ENCODE measurements around the gene MAP3K7. TPM values are rescaled to one million over a fixed set of nuclear protein-coding genes. Genes with fewer than 3 reads are reported as not detected.

Gene MAP3K7
- total and polyA plus RNA-seq, 2 of the 8 experiments (the other 6 are each of a cell fraction or from before 2014, with no cell fraction given), result 27.3 to 34.8 TPM

DNA sequence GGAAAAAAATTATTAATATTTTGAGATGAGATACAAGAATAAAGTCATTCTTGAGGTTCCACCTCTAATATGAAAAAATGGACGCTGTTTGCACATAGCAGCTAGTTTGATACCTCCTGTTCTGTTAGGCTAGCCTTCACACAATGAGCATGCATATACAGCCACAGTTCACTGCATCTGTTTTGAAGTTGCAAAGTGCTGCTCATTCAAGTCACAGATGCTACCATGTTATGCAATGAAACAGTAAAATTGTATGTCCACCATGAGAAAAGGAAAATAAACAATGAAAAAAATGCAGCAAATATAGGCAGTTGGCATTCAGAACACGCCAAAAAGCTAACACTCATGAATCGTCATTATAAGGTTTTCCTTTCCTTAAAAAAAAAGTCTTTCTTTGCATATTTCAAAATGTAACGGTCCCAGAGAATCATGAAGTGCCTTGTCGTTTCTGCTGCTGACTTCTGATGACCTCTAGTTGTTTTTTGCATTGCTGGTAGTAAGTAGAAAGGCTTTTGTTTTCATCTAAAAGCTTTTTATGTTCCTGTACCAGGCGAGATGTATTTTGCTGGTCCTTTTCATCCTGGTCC is 70.7 kb downstream of the MAP3K7 start (continued):
- TF ChIP-seq CBX5 (IDR thresholded peaks at IDR 0.05; ENCODE audit: low read depth, low read length) (no peak), EGR1 (IDR thresholded peaks at IDR 0.05; ENCODE audit: borderline replicate concordance, low read depth, low read length) (no peak), GTF2F1 (IDR thresholded peaks at IDR 0.05; ENCODE audit: borderline replicate concordance, low read depth, low read length) (no peak)
- TF ChIP-seq, protein P1, sequence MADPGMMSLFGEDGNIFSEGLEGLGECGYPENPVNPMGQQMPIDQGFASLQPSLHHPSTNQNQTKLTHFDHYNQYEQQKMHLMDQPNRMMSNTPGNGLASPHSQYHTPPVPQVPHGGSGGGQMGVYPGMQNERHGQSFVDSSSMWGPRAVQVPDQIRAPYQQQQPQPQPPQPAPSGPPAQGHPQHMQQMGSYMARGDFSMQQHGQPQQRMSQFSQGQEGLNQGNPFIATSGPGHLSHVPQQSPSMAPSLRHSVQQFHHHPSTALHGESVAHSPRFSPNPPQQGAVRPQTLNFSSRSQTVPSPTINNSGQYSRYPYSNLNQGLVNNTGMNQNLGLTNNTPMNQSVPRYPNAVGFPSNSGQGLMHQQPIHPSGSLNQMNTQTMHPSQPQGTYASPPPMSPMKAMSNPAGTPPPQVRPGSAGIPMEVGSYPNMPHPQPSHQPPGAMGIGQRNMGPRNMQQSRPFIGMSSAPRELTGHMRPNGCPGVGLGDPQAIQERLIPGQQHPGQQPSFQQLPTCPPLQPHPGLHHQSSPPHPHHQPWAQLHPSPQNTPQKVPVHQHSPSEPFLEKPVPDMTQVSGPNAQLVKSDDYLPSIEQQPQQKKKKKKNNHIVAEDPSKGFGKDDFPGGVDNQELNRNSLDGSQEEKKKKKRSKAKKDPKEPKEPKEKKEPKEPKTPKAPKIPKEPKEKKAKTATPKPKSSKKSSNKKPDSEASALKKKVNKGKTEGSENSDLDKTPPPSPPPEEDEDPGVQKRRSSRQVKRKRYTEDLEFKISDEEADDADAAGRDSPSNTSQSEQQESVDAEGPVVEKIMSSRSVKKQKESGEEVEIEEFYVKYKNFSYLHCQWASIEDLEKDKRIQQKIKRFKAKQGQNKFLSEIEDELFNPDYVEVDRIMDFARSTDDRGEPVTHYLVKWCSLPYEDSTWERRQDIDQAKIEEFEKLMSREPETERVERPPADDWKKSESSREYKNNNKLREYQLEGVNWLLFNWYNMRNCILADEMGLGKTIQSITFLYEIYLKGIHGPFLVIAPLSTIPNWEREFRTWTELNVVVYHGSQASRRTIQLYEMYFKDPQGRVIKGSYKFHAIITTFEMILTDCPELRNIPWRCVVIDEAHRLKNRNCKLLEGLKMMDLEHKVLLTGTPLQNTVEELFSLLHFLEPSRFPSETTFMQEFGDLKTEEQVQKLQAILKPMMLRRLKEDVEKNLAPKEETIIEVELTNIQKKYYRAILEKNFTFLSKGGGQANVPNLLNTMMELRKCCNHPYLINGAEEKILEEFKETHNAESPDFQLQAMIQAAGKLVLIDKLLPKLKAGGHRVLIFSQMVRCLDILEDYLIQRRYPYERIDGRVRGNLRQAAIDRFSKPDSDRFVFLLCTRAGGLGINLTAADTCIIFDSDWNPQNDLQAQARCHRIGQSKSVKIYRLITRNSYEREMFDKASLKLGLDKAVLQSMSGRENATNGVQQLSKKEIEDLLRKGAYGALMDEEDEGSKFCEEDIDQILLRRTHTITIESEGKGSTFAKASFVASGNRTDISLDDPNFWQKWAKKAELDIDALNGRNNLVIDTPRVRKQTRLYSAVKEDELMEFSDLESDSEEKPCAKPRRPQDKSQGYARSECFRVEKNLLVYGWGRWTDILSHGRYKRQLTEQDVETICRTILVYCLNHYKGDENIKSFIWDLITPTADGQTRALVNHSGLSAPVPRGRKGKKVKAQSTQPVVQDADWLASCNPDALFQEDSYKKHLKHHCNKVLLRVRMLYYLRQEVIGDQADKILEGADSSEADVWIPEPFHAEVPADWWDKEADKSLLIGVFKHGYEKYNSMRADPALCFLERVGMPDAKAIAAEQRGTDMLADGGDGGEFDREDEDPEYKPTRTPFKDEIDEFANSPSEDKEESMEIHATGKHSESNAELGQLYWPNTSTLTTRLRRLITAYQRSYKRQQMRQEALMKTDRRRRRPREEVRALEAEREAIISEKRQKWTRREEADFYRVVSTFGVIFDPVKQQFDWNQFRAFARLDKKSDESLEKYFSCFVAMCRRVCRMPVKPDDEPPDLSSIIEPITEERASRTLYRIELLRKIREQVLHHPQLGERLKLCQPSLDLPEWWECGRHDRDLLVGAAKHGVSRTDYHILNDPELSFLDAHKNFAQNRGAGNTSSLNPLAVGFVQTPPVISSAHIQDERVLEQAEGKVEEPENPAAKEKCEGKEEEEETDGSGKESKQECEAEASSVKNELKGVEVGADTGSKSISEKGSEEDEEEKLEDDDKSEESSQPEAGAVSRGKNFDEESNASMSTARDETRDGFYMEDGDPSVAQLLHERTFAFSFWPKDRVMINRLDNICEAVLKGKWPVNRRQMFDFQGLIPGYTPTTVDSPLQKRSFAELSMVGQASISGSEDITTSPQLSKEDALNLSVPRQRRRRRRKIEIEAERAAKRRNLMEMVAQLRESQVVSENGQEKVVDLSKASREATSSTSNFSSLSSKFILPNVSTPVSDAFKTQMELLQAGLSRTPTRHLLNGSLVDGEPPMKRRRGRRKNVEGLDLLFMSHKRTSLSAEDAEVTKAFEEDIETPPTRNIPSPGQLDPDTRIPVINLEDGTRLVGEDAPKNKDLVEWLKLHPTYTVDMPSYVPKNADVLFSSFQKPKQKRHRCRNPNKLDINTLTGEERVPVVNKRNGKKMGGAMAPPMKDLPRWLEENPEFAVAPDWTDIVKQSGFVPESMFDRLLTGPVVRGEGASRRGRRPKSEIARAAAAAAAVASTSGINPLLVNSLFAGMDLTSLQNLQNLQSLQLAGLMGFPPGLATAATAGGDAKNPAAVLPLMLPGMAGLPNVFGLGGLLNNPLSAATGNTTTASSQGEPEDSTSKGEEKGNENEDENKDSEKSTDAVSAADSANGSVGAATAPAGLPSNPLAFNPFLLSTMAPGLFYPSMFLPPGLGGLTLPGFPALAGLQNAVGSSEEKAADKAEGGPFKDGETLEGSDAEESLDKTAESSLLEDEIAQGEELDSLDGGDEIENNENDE (IDR thresholded peaks at IDR 0.05; ENCODE audit: insufficient replicate concordance, low read length), result no peak
- TF ChIP-seq, protein P2, sequence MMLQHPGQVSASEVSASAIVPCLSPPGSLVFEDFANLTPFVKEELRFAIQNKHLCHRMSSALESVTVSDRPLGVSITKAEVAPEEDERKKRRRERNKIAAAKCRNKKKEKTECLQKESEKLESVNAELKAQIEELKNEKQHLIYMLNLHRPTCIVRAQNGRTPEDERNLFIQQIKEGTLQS (IDR thresholded peaks at IDR 0.05; ENCODE audit: insufficient read depth, low read depth, low read length), result no peak

All from H1 (cell line).